Inferior parietal cortex (tissue), 1 donor: ENCODE data around the gene ST14.
"Not testable (repeated sequence)": the region's sequence is repeated elsewhere in the genome, so short reads cannot be mapped to it uniquely, and the experiment has no call there.

ENCODE experiments used
- DNase-seq: peaks from one replicate; pipeline ENCODE4 v3.0.0-alpha.2; 2016; ENCODE audit errors: extremely low spot score

ST14 gene

GRCh38 chr11:130188047-130188446, 28.5 kb downstream of the ST14 start:
- no peak for DNase-seq

- DNase-seq, result no peak
Observed at GRCh38 chr11:130188585-130189347, 29.2 kb downstream of the ST14 start.

DNA sequence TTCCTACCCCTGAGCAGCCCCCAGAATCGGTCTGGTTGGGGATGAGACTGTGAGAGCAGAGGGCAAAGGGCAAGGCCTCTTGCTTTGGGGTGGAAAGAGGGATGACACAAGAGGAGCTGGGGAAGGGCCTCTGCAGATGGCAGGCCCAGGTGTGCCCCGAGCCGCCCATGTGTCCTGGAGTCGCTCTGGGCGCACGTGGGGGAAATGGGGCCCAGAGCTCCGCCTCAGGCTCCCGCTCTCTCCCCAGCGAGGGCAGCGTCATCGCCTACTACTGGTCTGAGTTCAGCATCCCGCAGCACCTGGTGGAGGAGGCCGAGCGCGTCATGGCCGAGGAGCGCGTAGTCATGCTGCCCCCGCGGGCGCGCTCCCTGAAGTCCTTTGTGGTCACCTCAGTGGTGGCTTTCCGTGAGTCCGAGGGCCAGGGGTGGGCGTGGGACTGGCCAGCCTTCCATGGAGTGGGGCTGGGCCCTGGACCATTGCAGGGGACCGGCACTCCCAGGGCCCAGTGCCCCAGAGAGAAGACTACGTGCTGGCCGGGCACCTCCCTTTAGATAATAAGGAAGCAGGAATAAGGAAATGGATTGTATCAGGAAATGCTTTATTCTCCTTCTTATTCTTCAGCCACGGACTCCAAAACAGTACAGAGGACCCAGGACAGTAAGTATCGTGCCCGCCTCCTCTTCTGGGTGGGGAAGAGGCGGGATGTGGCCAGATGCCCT, 30.1 kb downstream of the ST14 start:
- no peak for DNase-seq

DNA sequence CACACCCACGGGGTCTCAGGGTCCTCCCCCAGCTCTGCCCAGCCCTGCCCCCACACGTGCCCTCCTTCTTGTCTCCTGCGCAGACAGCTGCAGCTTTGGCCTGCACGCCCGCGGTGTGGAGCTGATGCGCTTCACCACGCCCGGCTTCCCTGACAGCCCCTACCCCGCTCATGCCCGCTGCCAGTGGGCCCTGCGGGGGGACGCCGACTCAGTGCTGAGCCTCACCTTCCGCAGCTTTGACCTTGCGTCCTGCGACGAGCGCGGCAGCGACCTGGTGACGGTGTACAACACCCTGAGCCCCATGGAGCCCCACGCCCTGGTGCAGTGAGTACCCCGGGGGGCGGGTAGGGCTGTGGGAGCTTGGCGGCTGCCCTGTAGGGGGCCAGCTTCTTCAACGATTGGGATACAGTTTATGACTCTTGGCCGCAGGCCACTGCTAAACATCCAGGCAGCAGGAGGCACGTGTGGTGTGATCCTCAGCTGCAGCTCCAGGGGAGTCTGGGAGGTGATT, 30.8 kb downstream of the ST14 start:
- no peak for DNase-seq

DNA sequence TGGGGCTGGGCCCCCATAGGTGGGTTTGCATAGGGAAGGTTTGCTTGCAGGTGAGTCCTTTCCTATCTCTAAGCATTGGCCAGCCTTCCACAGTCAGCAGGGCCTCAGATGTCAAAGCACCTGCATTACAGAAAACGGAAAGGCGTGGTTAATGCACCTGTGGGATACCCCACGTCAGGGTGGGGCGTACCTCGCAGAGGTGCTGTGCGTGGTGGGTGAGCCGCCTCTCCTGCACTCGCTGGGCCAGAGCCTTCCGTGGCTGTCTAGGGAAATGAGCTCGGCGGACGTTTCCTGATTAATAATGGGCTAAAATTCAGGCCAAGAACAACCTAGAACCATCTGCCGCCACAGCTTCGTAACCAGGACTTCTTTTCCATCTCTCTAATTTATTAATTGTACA, 32.3 kb downstream of the ST14 start:
- DNase-seq, result no peak

DNA sequence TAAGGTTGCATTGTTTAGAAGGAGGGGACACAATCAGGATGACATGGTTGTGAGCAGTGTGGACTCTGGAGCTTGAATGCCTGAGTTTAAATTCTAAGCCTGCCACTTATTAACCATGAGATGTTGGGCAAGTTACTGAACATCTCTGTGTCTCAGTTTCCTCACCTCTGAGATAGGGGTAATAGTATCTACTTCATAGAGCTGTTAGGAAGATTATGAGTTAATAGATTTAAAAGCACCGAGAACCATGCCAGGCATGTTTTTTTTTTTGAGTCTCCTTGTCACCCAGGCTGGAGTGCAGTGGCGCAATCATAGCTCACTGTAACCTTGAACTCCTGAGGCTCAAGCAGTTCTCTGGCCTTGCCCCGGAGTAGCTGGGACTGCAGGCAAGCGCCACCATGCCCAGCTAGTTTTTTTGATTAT, 33.3 kb downstream of the ST14 start:
- DNase-seq, result no peak

DNA sequence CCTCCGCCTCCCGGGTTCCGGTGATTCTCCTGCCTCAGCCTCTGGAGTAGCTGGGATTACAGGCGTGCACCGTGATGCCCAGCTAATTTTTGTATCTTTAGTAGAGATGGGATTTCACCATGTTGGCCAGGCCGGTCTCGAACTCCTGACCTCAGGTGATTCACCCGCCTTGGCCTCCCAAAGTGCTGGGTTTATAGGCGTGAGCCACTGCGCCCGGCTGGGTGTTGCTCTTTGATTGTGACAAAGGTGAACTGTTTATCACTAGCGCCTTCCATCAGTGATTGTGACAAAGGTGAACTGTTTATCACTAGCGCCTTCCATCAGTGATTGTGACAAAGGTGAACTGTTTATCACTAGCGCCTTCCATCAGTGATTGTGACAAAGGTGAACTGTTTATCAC, 34.0 kb downstream of the ST14 start:
- DNase-seq, result not testable (repeated sequence)

GRCh38 chr11:130194241-130195023, 34.9 kb downstream of the ST14 start:
- no peak for DNase-seq

DNA sequence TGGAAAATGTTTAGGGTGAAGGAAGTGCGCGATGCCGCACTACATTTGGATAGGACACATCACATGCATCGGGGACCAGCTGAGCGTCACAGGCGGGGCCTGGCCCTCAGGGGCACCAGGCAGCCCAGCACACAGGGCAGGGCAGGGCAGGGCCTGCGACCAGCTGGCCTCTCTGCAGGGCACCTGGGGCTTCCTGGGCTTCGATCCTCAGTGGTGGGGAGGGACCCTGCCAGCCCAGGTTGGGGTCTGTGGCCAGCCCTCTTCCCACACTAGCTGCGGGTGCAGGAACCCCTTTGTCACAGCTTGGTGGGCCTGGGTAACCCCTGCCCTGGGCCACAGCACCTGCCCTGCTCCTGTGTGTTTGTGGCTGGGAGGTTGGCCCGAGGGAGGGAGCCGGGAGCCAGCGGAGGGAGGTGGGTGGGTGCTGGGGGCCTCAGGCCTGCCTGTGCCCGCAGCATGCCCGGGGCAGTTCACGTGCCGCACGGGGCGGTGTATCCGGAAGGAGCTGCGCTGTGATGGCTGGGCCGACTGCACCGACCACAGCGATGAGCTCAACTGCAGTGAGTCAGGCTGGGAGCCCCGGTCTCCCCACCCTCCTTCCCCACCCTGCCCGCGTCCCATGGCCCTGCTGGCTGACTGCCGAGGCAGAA, 37.9 kb downstream of the ST14 start:
- no peak for DNase-seq

DNA sequence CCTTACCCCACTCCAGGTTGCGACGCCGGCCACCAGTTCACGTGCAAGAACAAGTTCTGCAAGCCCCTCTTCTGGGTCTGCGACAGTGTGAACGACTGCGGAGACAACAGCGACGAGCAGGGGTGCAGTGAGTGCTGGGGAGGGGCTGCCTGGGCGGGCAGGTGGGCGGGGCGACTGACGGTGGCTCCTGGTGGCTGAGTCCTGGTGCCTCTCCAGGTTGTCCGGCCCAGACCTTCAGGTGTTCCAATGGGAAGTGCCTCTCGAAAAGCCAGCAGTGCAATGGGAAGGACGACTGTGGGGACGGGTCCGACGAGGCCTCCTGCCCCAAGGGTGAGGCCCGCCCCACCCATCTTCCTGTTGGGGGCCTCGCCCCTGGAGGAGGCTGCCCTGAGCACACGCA, 38.7 kb downstream of the ST14 start:
- DNase-seq, result no peak

DNA sequence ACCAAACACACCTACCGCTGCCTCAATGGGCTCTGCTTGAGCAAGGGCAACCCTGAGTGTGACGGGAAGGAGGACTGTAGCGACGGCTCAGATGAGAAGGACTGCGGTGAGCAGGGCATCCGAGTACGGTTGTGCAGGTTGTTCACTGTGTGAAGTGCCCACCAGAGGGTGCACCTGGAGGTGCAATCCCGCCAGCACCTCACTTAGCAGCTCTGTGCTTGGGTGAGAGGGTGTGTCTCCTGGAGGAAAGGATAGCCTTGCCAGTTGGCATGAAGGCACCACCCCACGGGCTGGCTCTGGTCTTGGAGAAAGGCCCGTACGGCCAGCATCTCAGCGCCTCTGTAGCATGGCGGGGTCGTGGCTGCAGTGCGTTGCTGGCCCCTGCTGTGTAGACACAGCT, 39.4 kb downstream of the ST14 start:
- DNase-seq, result no peak

- no peak for DNase-seq
Observed at GRCh38 chr11:130199792-130200191, 40.2 kb downstream of the ST14 start.

DNA sequence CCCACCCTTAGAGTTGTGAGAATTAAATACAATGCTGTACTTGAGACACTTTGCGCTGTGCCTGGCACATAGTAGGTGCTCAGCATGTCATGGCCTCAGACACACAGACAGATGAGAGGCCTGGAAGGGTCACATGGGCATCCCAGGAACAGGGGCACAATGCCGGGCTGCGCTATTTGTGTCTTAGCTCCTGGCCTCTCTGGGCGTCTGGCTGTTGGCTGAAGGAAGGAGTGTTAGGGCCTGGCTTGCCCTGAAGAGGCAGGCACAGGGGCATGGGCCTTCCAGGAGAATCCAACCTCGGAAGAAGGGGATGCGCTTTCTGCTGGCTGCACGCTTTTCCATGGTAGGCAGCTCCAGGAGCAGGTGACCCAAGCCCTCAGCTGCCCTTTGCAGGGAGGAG, 41.4 kb downstream of the ST14 start:
- no peak for DNase-seq

DNA sequence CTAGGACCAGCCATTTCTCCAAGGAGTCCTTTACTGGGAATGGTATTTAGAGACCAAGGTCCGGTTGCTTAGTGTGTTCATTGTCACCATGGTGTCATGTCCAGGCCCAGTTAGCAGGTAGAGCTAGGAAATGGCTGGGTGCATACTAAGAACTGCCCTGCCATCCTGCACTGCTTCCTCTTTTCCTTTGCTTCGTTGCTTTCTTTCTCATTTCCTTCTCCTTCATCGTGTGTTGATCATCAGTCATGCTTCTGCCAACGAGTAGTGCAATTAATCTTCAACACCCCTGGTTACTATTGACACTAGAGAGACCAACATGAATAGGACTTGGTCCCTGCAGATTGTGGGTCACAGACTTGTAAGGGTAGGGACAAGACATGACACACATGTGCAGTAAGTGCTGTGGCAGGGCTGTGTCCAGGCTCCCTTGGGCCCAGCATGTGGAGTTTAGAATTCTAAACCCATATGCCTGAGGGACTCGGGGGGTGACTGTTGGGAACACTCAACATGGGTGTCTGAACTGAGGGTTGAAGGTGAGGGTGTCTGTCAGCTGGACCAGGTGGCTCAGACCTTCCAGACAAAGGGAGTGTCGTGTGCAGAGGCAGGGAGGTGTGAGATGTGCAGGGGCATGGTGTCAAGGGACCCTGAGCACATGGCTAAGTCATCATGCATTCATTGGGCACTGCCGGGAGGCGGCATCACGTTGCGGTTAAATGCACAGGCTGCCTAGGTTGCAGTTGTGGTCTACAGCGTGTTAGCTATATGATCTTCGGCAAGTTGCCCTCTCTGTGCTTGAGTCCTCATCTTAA, 42.6 kb downstream of the ST14 start:
- DNase-seq, result no peak

GRCh38 chr11:130202818-130203689, 43.5 kb downstream of the ST14 start:
- DNase-seq, result no peak

DNA sequence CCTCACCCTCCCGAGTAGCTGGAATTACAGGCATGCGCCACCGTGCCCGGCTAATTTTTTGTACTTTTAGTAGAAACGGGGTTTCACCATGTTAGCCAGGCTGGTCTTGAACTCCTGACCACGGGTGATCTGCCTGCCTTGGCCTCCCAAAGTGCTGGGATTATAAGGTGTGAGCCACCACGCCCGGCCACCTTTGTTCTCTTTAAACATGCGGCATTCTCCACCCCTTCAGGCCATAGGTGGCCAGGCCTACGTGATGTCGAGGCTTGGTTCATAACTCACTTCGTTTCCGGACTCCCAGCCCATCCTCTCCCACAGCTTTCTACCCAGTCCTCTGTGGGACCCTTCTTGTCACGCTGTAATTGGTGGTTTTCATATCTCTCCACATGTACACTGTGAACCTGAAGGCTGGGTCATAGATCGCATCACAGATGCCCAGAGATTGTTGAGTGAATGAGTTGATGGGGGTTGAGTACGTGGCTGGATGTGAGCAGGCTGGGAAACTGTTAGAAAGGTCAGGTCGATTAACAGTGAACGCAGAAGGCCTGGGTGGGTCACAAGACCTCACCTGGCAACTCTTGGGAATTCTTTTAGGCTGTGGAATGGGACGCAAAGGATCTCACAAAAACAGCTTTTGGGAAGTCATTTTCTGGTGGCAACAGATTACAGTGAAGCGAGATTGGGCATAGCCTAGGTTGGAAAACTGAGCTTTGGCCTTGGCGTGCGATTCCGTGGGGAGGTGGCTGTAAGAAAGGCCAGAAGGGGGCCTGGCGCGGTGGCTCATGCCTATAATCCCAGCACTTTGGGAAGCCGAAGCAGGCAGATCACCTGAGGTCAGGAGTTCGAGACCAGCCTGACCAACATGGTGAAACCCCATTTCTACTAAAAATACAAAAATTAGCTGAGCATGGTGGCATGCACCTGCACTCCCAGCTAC, 44.5 kb downstream of the ST14 start:
- DNase-seq, result no peak

GRCh38 chr11:130204703-130205095, 45.1 kb downstream of the ST14 start:
- no peak for DNase-seq

- no peak for DNase-seq
Observed at GRCh38 chr11:130206141-130206540, 46.6 kb downstream of the ST14 start.
